Measurements from ENCODE around the gene DTX2.
"Not testable (repeated sequence)": the region's sequence is repeated elsewhere in the genome, so short reads cannot be mapped to it uniquely, and the experiment has no call there.

Gene DTX2

GRCh38 chr7:76512941-76513816 is 51.7 kb downstream of the DTX2 start:
- no peak for DNase-seq (ENCODE audit: low read depth)

- no peak for DNase-seq (ENCODE audit: low read depth)
These were observed 52.6 kb downstream of the DTX2 start for GRCh38 chr7:76513817-76514799.

GRCh38 chr7:76514926-76515771 is 53.6 kb downstream of the DTX2 start:
- no peak for DNase-seq (ENCODE audit: low read depth)

- no peak for DNase-seq (ENCODE audit: low read depth)
These were observed 54.5 kb downstream of the DTX2 start for GRCh38 chr7:76515999-76516443.

GRCh38 chr7:76516932-76517331 is 55.4 kb downstream of the DTX2 start:
- DNase-seq (ENCODE audit: low read depth): not testable (repeated sequence)

DNA sequence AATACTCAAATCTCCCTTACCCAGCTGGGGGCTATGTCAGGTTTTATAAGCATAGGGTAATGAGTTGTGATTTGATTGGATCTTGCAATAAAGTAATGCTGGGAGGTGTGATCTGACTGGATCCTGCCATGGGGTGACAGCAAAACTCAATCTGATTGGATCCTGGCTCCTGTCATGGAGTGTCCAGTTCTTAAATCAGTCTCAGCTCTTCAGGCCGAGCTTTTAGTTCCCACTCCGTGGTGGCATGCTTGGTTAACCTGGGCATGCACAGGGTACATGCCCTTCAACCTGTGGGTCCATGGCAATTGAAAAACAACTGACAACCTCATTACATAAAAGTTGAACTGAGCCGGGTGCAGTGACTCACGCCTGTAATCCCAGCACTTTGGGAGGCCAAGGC is 64.7 kb downstream of the DTX2 start:
- not testable (repeated sequence) for DNase-seq (ENCODE audit: low read depth)

- not testable (repeated sequence) for DNase-seq (ENCODE audit: low read depth)
These were observed 70.1 kb downstream of the DTX2 start for GRCh38 chr7:76531643-76532042.

GRCh38 chr7:76543197-76543596 is 81.7 kb downstream of the DTX2 start, which contains the start of gene SPDYE16:
TSS of gene SPDYE16 (minus strand) at chr7:76543297. CDS start at chr7:76541459, 1,838 bp downstream.
- not testable (repeated sequence) for DNase-seq (ENCODE audit: low read depth)

DNA sequence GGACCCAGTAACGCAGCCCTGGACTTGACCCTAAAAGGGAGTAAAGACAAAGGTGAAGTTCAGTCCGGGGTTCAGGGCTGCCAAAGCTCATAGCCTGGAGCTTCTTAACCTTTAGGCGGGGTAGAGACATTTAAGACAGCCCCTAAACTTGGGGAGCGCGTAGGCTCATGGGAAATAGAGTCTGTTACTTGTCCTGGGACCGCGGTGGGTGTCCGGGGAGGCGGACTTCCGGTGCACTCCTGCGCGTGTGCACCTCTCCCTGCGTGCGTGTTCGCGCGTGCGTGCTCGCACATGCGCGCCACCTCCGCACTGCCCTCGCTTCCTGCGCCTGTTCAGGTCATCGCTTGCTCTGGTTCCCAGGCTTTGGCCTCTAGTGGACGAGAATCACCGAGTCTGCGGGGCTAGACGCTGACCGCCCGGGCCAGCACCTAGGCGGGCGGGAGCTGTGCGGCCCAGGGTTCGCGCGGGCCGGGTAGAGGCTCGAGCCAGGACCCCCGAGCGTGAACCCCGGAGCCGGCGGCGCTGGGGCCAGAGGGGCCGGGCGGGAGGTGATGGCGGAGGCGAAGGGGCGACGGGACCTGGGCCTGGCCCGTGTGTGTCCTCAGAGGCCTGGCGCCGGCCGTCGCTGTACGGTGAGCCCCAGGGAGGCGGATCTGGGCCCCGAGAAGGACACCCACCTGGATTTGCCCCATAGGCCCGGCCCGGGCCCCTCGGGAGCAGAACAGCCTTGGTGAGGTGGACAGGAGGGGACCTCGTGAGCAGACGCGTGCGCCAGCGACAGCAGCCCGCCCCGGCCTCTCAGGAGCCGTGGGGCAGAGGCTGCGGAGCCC is 87.7 kb downstream of the DTX2 start:
- DNase-seq (ENCODE audit: low read depth): peak; percentile 60

DNA sequence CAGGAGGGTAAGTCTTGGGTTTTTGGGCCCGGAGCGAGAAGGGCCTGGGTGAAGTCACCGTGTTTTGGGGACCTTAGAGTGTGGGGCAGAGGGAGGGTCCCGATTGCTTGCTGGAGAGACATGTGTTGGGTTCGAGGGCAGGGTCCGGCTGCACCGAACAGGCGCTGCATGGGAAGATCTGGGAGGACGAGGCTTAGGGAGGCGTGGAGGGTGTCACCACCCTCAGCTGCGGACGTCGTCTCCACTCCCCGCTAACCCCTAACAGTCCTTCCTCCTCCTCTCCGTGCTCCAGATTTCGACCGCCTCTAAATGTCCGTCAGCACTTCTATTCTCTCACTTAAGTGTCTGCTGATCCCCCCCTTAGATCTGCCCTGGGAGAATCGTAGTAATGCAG is 88.3 kb downstream of the DTX2 start:
- not testable (repeated sequence) for DNase-seq (ENCODE audit: low read depth)

DNA sequence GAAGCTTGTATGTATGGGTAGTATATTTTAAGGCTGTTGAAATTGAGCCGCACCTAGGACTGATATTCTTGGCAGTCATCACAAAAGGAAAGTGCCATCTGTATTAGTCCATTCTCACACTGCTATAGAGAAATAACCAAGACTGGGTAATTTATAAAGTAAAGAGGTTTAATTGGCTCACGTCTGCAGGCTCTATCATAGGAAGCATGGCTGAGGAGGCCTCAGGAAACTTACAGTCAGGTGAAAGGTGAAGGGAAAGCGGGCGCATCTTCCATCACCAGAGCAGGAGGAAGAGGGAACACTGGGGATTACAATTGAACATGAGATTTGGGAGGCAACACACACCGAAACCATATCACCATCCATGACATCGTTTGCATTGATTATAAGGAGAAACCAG is 90.5 kb downstream of the DTX2 start:
- not testable (repeated sequence) for DNase-seq (ENCODE audit: low read depth)
